GM12874 (cell line): ENCODE measurements around the gene ARSG.

Source experiments
- TF ChIP-seq, protein P1 (sequence below): IDR thresholded peaks from 2 replicates; pipeline ENCODE4 v1.5.1; 2011; ENCODE audit warnings: low read depth, mild to moderate bottlenecking, control low read depth, low read length, moderate library complexity; ENCODE audit not compliant: insufficient read depth

ARSG gene

DNA sequence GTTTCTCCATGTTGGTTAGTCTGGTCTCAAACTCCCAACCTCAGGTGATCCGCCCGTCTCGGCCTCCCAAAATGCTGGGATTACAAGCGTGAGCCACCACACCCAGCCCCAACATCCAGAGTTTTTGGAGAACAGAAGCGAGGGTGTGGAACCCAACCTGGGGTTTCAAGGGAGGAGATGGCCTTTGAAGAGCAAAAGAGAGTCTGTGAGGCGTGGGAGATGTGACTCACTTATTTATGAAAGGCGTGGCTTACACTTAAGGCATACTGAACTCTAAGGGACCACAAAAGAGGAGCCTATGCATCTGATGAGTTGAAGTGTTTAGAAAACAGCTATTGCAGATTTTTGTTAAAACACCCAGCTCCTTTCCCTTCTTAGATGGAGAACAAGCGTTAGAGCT, 18.9 kb downstream of the ARSG start:
- TF ChIP-seq, protein P1, sequence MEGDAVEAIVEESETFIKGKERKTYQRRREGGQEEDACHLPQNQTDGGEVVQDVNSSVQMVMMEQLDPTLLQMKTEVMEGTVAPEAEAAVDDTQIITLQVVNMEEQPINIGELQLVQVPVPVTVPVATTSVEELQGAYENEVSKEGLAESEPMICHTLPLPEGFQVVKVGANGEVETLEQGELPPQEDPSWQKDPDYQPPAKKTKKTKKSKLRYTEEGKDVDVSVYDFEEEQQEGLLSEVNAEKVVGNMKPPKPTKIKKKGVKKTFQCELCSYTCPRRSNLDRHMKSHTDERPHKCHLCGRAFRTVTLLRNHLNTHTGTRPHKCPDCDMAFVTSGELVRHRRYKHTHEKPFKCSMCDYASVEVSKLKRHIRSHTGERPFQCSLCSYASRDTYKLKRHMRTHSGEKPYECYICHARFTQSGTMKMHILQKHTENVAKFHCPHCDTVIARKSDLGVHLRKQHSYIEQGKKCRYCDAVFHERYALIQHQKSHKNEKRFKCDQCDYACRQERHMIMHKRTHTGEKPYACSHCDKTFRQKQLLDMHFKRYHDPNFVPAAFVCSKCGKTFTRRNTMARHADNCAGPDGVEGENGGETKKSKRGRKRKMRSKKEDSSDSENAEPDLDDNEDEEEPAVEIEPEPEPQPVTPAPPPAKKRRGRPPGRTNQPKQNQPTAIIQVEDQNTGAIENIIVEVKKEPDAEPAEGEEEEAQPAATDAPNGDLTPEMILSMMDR: no peak

DNA sequence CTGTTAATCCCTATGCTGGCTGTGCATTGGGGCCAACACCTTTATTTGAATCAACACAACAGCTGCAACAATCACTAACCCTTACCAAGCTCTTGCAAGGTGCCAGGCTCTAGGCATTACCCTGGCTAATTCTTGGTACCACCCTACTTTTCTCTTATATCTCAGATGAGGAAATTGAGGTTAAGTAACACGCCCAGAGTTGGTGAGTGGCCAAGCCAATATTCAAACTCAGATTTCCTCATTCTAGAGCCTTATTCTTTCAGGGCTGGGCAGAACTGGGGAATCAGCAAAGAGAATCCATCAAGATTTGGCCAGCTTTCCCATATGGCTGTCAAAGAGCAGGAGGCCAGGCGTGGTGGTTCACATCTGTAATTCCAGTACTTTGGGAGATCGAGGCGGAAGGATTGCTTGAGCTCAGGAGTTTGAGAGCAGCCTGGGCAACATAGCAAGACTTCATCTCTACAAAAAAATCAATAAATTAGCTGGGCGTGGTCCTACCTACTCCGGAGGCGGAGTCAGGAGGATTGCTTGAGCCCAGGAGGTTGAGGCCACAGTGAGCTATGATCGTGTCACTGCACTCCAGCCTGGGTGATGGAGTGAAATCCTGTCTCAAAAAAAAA, 23.7 kb downstream of the ARSG start:
- TF ChIP-seq, protein P1: no peak

DNA sequence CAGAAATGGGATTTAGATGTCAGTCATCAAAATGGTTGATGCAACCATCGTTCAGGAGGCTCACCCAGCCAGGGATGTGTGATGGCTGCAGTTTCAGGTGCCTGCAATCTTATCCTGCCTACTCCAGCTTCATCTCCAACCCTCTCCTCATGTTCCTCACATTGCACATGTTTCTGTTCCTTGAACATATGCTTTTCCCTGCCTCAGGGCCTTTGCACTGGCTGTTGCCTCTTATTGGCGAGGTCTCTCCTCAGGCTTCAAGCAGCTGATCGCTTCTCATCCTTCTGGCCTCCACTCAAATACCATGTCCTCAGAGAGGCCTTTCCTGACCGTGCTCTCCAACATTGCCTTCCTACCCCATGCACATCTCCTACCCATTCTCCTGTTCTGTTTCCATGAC, 24.6 kb downstream of the ARSG start:
- TF ChIP-seq, protein P1: no peak

DNA sequence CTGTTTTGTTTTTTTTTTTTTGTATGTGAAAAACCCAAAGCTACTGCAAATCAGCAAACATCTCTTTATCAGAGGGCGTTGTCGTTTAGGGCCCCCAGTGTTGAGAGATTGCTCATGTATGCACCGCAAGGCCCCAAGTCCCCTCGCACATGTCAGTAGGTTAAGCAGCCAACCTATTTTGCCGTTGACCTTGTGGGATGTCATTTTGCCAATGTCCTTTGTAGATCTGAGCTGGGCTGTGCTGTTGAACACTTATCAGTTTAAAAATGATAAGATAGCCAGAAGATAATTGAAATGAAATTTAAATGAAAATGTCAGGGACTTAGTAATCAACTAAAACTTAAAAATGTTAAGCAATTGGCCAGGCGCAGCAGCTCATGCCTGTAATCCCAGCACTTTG, 26.2 kb downstream of the ARSG start:
- TF ChIP-seq, protein P1: no peak

DNA sequence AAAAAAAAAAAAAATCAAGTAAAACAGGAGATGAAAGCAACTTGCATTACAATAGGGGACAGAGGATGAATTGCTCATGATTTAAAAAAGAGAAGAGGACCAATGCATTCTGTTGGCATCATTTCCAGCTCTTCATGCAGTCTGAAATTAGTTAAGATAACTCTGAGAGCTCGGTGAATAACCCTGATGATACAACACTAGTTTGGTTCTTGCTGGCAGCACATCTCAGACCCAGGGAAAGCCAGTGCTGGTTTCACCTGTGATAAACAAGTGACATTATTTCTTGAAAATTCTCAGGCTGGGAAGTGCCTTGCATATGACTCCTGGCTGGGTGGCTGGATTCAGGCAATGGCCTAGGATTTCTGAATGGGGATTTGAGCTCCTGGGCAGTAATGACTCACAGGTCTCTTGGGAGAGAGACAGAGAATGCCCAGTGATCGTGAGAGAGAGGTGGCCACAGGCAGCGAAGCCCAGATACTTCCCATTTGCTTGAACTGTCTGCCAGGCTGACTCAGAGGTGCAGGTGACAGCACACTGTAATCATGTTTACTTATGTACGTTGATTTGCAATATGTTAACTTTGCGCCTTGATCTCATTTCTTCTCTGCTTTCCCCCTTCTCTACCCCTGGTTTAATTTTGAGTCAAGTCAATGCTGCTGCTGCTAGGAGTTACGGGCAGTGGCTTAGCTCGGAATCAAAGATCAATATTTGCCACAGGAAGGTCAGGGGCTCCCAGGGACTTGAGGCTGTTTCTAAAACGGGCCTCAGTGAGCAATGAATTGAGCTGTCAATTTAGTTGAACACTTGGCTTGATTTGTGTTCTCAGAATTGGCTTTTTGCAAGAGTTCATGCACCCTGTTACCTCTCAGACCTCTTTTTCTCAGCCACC, 27.1 kb downstream of the ARSG start:
- TF ChIP-seq, protein P1: no peak

DNA sequence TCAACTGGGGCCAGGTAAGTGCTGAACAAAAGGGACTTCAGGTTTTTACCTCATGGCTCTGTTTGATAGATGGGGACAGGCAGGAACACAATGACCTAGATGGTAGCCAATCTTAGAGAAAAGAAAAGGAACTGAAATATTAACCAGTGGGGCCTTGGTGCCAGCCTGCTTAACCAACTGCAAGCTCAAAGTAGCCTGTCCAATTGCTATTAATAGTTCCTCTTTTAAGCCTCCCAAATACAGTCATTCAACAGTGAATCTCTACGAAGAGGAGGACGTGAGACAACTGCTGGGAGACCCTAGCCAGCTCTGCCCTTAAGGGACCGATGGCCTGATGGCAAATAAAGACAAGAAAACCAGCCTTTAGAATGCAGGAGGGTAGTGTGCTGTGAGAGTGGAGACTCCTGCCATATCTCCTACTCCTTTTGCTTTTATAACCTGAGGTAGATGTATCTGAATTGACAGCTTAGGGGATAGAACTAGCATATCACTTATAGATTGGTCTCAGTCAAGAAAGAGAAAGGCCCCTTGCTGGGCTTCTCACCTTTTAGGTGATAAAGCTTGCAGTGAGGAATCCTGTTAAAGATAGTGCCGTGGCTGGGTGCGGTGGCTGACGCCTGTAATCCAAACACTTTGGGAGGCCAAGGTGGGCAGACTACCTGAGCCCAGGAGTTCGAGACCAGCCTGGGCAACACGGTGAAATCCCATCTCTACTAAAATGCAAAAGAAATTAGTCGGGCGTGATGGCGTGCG, 28.3 kb downstream of the ARSG start:
- TF ChIP-seq, protein P1: no peak

DNA sequence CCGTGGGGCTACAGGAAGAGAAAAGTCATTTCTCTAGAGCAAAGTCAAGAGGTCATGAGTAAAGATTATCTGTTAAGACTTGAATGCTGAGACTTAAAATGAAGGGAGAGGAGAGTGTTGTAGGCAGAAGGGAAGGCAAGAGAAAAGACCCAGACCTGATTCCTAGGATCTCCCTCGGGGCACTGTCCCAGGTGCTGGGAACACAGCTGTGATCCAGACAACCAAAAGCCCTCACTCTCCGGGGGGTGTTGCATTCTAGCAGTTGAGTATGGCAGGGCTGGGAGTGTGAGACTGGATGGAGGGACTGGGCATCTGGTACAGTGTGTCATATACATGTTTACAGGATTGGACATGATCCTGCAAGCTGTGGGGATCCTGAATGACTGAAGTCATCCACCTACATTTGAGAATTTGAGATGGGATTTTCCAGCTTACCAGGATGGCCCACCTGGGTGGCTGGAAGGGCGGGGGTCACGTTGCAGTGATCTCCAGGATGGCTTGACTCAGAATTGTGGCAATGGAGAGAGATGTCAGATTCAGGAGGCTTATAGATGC, 29.1 kb downstream of the ARSG start:
- TF ChIP-seq, protein P1: no peak
